GM21619 (cell line): Measurements from ENCODE around the gene COIL.
A peak's percentile ranks its signal among the peaks of the same experiment; 100 is the strongest.
"Not testable (repeated sequence)": the region's sequence is repeated elsewhere in the genome, so short reads cannot be mapped to it uniquely, and the experiment has no call there.

ENCODE experiments used
- ATAC-seq: cut with Tn5 transposase; IDR thresholded peaks from one replicate; pipeline ENCODE4 v1.9.1; 2021; ENCODE audit not compliant: unreplicated experiment

Gene COIL, protein sequence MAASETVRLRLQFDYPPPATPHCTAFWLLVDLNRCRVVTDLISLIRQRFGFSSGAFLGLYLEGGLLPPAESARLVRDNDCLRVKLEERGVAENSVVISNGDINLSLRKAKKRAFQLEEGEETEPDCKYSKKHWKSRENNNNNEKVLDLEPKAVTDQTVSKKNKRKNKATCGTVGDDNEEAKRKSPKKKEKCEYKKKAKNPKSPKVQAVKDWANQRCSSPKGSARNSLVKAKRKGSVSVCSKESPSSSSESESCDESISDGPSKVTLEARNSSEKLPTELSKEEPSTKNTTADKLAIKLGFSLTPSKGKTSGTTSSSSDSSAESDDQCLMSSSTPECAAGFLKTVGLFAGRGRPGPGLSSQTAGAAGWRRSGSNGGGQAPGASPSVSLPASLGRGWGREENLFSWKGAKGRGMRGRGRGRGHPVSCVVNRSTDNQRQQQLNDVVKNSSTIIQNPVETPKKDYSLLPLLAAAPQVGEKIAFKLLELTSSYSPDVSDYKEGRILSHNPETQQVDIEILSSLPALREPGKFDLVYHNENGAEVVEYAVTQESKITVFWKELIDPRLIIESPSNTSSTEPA

DNA sequence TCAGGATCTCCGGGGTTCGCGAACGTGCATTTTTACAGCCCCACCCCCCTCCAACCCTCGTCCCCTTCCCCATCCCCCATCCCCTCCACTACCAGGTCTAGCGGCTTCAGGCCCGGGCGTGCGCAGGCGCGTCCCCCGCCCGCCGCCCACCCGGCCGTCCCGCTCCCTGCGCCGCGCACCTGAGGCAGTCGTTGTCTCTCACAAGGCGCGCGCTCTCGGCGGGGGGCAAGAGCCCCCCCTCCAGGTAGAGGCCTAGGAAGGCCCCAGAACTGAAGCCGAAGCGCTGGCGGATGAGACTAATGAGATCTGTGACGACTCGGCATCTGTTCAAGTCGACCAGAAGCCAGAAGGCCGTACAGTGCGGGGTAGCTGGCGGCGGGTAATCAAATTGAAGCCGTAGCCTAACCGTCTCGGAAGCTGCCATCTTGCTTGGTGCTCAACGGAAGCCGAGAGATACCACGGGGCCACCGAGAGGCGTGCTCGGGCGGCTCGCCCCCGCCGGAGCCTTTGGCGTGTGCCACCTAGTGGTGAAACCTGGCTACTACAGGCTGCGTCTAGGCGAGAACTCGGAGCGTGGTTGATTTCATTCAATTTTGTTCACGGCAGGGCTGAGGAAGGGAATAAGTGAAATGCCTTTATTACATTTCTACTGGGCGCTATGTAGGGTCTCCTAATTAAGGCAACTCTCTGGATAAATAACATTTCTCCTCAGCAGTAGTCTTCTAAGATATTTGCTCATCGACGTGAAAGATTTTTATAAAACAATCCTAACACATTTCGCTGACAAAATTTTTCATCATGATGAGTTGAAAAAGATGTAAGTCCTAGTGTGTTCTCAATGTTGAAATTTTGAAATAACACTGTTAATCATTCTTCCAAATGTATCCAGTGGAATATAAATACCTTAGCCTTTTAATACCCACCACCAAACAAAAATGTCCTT, at the start of gene COIL:
COIL (minus strand) TSS at position 455 of the 943 bp plus-strand sequence; CDS start at position 424, 31 bp downstream.
- ATAC-seq = peak; percentile 97

DNA sequence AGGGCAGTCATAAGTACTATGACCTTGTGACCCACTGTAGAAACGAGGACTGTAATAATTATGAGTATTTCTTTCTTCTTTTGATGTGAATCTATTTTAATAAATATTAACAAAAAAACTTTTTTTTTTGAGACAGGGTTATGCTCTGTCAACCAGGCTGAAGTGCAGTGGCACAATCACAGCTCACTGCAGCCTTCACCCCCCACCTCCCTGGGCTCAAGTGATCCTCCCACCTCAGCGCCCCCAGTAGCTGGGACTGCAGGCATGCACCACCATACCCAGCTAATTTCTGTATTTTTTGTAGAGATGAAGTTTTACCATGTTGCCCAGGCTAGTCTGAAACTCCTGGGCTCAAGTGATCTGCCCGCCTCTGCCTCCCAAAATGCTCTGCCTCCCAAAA, 49.6 kb upstream of the COIL start:
- no peak for ATAC-seq

DNA sequence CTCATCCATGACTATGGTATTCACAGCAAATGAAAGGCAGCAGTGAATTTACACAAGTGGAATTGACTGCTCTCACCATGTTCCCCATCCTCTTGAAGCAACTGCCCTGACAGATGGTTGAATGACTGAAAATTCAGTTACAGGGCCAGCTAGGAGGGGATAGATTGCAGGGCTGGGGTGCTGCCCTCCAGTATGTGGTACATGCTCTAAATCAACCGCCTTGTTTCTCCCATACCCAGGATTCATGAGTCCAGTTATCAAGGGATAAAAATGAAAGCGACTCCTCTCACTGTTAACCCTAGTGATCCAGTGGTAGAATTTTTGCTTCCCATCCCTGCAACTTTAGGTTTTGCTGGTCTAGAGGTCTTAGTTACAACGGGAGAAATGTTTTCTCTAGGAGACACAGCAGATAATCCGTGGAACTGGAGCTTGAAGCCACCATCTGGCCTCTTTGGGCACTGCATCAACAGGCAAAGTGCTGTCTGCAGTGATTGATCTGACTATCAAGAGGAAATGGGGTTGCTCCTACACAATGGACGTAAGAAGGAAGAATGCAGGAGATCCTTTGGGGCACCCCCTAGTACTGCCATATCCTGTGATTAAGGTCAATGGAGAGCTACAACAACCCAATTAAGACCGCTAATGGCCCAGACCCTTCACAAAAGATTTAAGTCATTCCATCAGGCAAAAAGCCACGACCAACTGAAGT, 49.0 kb upstream of the COIL start:
- peak; percentile 56 for ATAC-seq

DNA sequence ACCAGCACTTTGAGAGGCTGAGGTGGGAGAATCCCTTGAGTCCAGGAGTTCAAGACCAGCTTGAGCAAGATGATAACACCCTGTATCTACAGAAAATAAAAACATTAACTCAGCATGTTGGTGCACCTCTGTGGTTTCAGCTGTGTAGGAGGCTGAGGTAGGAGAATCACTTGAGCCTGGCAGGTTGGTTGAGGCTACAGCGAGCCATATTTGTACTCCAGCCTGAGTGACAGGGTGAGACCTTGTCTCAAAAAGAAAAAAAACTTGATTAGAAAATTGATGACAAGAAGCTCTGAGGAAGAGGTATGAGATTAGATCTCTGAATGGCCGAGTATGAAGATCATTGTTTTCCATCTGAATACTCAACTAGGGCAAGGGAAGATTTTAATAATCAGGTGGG, 48.1 kb upstream of the COIL start:
- no peak for ATAC-seq

DNA sequence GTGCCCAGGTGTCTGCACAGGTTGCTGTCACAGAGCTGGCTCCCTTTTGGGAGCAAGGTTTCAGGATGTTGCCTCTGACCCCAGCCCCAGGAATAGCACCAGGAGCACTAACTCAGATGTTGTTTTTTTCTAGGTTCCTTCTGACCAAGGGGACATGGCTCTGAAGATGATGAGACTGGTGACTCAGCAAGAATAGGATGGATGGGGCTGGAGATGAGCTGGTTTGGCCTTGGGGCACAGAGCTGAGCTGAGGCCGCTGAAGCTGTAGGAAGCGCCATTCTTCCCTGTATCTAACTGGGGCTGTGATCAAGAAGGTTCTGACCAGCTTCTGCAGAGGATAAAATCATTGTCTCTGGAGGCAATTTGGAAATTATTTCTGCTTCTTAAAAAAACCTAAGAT, 45.2 kb upstream of the COIL start:
- ATAC-seq = no peak

DNA sequence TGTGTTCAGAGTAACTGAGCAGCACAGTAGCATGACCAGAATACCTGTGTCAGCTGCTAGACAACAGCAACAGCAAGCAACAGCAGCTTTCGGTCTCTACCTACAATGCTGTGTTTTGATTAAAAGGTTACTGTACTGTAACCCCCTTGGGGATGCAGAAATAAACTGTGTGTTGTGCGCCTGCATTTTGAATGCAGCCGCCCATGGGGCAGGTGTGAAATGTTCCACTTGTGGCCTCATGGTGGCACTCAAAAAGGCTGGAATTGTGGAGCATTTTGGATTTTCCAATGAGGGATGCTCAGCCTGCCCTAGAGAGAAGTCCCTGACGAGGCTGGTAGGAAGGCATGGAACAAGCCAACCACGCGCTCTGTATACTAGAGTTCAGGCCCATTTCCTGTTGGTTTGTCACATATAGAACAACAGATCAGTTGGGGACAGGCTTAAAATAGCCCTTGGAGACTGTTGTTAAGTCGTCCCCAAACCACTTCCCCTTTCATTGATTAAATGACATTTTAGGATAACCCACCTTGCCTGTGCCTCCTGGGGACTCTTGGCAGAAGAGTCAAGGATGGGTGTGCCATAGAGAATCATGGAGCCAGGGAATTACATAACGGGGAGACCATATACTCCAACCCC, 44.2 kb upstream of the COIL start:
- peak; percentile 81 for ATAC-seq

DNA sequence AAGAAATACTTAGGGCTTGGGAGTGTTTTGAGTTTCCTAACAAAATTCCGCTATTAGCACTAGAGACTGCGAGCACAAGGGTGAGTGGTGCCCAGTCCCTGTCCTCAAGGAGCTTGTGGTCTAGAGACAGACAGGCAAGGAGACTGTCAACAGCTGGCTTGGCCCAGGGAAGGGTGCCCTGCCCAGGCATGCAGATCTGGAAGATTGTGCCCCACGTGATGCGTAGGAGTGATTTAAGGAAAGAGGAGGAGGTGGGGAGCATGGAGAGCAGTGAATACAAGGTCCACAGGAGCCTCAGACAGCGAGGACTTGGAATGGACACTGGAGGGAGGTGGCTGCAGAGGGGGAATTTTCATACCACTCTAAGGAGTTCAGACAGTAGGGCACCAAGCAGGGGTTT, 42.1 kb upstream of the COIL start:
- no peak for ATAC-seq

DNA sequence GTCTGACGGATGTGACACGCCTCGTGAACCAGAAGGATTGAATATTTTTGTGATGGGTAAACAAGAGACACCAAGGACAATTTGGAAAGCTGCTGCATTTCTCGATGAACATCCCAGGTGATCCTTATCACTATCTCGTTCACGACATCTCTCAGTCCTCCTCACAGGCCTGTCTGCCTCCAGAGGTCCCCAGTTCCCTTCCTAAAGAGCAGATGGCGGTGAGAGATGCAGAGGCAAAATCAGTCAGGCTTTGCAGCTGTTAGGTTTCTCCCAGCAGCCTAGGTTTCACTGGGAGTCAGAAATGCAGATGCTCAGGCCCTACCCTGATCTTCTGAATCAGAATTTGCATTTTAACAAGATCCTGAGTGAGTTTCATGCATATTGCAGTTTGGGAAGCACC, 40.7 kb upstream of the COIL start:
- no peak for ATAC-seq

DNA sequence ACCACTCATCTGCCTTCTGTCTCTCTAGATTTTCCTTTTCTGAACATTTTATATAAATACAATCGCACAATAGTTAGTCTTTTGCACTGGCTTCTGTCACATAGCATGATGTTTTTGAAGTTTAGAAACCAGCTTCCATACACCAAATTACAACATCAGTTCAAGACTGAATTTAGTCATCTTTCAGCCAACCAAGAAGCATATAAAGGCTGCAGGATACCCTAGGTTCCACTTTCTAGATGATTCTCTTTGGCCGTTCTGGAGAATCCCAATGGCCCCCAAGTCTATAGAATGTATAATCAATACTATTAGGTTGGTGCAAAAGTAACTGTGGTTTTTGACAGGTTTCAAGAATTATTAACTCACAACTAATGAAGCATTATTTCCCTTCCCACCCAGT, 36.5 kb upstream of the COIL start:
- ATAC-seq = no peak

DNA sequence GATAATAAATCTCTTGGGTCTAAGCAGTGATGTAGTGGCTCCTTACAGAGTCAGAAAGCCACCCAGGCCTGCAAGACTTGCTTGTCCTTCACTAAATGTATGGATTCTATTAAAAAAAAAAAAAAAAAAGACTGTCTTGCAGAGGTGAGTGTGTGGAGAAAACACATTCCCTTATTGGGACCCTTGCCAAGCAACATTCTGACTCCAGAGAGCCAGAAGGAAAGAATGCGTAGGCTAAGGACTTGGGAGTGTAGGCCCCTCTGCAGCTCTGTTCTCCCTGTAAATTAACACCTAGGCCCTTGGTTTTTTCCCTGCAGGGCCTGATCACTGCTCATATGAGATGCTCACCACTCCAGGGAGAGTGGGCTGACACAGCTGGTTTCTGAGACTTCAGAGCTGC, 34.9 kb upstream of the COIL start:
- no peak for ATAC-seq

DNA sequence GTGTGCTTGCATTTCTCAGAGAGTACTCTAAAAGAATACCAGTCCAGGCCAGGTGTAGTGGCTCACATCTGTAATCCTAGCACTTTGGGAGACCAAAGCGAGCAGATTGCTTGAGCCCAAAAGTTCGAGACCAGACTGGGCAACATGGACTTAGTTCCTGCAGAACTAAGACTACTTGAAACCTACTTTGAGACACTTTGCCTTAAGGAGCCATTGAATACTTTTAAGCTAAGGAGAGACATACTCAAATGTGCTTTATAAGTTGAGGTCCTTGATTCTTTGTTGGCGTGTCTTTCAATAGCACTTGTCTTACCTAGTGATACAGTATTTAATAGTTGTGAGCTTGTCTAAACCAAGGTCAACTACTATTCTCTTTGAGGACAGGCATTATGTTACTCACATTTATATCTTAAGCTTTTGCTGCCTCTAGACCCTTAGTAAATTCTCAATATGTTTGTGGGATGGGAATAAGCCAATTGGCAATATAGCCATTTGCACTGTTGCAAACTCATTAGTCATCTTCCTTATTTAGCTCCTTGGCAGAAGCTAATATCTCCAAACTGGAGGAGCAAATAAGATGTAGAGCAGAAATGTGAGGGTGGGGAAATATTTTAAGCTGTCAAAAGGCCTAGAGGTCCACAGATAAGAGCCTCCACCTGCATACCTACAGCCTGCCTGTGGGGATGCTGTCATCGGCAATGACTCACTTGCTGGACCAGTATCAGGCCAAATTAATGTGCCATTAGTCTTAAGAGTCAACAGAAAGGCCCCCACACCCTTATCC, 33.4 kb upstream of the COIL start:
- ATAC-seq = no peak

DNA sequence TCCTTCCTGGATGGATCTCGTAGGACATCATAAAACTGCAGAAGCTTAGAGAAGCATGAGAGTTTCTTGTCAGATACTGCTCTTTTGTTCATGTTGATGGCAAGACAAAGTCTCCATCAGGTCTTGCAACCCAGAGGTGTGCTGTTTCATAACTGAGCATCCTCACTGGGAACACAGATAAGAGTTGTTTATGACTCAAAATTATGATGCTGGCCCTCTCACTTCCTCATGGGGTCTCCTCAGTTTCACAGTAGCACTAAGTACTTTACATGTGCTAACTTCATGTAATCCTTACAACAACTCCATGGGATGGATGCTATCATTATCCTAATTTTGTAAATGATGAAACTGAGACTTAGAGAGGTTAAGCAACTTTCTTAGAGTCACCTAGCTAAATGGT, 31.5 kb upstream of the COIL start:
- no peak for ATAC-seq

DNA sequence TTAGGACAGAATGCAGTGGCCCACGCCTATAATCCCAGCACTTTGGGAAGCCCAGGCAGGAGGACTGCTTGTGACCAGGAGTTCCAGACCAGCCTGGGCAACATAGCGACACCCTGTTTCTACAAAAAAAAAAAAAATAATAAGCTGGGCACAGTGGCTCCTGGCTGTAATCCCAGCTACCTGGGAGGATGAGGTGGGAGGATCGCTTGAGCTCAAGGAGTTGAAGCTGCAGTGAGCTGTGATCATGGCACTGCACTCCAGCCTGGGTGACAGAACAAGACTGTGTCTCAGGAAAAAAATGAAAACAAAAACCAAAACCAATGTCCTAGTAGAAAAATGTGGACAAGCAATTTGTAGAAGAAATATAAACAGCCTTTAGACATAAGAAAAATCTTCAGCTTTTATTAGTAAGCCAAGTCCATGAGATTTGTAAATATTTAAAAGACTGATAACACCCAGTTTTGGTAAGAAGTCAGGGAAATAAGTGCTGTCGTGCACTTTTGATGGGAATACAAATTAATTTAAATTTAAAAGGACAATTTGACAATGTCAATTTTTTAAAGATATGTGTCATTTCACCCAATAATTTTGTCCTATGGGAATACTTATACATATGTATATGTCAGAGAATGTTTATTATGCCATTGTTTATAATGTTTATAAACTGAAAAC, 28.2 kb upstream of the COIL start:
- ATAC-seq = no peak

DNA sequence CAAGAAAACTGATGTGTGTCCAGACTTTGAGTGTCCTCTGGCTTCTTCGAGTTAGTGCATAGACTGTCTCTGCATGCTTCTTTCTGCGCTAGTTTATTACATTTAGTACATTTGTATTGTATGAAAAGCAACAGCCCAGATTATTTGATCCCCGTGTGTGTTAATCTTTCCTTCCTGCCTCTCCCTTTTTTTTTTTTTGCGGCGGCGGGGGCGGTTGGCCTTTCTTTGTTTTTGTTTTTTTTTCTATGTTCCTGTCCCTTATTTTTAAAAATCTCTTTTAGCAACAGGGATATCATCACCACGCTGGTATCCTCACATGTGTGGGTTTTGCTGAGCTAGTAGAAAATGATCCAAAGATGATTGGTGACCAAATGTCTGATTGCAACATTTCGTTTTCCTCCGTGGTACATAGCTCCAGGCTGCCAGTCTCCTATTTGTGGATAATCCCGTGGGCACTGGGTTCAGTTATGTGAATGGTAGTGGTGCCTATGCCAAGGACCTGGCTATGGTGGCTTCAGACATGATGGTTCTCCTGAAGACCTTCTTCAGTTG, 26.5 kb upstream of the COIL start:
- ATAC-seq = no peak

DNA sequence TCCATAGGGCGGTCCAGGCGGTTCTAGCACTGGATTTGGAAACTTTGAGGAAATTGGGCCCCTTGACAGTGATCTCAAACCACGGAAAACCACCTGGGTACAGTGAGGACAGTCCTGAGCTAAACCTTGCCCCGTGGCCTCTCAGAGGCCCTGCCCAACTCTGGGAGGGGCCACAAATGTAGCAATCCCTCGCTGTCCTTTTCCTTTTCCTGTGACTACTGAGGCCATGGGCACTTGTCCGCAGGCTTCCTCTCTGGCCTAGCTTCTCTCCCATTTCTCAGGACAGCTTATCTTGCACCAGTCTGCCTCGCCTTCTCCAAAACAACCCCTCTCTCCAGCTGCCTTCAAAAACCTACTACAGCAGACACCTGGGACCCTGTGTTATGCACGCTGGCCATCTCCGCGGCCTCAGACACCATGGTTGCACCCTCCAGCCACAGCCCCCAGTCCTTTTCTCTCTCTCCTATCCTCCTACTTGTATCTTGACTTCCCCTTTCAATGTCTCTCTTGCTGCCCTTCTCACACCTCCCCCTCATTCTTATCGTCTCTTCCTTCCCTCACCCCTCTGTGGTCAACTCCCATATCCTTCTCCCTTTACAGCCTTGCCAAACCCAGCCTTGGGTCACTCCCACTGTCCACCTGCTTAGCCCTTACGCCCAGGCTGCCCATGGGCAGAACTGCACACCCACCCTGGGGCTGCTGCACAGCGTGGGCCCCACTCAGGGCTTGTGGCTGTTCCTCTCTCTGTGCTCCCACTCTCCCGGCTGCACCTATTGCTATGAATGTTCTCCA, 24.7 kb upstream of the COIL start:
- no peak for ATAC-seq

DNA sequence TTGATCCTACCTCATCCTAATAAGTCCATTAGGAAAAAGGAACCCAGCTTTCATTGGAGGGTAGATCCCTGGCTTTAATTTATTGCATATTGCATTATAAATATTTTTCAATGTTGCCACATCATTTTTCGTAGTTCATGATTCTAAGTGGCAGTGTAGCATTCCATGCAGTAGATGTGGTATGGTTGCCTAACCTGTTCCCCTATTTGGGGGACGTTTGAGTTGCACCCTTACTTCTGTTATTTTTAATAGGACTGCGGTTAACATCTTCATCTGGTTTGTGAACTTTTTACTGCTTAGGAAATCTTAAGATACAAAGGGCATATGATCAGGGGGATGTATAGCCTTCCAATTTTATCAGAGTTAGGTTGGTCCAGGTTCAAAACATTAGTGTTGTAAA, 22.5 kb upstream of the COIL start:
- ATAC-seq = no peak

DNA sequence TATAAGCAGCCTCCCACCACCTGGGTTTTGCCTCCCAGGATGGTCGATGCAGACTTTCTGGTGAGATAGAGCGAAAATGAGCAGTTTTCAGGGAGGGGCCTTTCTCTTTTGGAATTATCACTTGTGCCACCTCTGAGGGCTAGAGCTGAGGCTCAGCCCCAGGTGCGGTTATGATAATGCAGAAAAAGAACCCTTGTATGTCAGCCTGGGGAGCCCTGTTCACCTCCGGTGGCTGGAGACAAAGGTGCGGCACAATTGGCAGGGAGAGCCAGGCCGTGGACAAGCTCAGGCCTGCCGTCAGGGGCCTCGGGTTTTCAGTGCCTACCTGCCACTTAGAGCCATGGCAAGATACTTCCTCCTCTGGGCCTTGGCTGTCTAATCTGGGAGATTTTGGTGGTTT, 21.5 kb upstream of the COIL start:
- no peak for ATAC-seq

DNA sequence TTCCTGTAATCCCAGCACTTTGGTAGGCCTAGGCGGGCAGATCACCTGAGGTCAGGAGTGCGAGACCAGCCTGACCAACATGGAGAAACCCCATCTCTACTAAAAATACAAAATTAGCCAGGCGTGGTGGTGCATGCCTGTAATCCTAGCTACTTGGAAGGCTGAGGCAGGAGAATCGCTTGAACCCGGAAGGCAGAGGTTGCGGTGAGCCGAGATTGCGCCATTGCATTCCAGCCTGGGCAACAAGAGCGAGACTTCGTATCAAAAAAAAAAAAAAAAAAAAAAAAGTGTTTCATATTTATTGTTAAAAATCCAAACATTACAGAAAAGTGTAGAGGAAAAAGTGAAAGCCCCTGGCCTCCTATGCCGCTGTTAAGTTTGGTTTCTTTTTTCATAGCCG, 19.7 kb upstream of the COIL start:
- ATAC-seq = not testable (repeated sequence)
